SK-N-MC (cell line): ENCODE results near the gene NELFCD.

Source experiments
- EZH2 ChIP-seq: fragments of 200-600 bp; sonication (generic); IDR thresholded peaks from one replicate; pipeline ENCODE4 v1.6.1; 2017; ENCODE audit warnings: antibody characterized with exemption
- POLR2AphosphoS5 ChIP-seq: IDR thresholded peaks from 2 replicates; pipeline ENCODE4 v1.6.1; 2012; ENCODE audit warnings: mild to moderate bottlenecking, low read depth, low read length, borderline replicate concordance

GRCh38 chr20:58963060-58963584 is 17.9 kb upstream of the NELFCD start:
- TF ChIP-seq EZH2 (no peak), POLR2AphosphoS5 (no peak)
